HG02885 (cell line): ENCODE data around the gene B3GNT9.

ENCODE experiments used
- ATAC-seq: cut with Tn5 transposase; IDR thresholded peaks from one replicate; pipeline ENCODE4 v1.9.1; 2021; ENCODE audit warnings: mild to moderate bottlenecking; ENCODE audit not compliant: unreplicated experiment, poor library complexity

B3GNT9 gene

DNA sequence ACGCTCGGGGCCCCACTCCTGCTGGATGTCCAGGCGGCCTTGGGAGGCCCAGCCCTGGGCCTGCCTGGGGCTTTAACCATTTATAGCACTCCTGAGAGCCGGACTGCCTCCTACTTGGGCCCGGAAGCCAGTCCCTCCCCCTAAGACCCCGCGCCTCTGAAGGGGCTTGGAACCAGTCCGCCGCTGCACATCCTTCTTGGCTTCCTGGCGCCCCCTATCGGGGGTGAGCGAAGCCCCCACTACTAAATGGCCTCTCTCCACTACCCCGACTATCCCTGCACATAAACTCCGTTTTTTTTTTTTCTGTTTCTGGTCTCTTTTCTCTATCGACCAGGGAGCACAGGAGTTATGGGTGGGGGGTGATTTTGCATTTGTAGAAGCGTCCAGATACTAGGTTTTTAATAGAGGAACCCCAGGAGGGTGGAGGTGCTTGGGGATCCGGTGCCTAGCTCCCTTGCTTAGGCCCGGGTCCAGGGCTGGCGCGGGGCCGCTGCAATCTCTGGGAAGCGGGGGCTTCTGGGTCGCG is 18.9 kb upstream of the B3GNT9 start:
- no peak for ATAC-seq

DNA sequence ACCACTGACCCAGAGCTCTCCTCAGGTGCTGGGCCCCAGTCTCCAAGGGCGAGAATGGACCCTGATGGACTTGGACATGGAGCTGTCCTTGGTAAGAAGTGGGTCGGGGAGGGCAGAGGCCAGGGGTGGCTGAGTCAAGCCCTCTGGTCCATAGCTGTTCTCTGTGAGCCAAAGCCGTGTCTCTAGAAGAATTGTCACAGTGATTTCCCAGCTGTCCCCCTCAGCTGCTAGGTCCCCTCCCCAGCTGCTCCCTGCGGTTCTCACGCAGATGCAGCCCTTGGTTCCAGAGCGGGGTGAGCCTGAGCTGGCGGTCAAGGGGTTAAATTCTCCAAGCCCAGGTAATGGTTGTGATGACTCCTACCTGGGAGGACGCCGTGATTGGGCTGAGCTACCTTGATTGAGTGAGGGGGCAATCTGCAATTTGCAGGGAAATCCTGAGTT is 18.2 kb upstream of the B3GNT9 start:
- no peak for ATAC-seq

DNA sequence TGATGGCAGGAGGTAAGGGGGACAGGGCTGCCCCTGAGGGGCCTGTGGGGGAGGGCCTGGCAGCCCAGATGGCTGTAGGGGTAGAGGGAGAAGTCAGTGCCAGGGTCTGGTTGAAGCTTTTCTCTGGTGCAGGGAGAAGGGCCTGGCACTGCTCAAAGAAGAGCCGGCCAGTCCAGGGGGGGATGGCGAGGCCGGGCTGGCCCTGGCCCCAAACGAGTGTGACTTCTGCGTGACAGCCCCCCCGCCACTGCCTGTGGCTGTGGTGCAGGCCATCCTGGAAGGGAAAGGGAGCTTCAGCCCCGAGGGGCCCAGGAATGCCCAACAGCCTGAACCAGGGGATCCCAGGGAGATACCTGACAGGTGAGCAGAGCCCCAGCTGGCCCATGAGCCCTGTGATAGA is 16.8 kb upstream of the B3GNT9 start:
- no peak for ATAC-seq

DNA sequence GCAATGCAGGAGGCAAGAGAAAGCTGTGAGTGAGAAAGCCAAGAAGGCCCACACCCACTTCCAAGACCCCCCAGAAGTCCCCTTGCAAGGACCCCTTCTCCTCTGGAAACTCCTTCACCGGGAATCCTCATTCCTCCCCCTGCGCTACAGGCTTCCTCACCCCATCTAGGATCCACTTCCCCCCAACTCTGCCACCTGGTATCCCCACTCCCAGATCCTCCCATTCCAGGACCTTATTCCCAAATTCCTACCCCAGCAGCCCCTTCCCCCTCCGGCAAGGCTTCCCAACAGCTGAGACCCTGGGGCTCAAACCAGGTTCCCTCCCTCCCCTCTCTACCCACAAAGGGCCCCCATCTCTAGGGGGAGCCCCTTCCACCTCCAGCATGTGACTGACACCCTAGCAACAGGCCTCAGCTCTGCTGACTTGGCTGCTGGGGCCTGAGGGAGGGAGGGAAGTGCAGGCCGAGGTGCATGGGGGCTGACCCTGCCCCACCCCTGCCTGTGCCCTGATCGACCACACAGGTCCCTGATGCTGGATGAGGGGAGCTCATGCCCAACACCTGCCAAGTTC is 15.9 kb upstream of the B3GNT9 start:
- no peak for ATAC-seq

DNA sequence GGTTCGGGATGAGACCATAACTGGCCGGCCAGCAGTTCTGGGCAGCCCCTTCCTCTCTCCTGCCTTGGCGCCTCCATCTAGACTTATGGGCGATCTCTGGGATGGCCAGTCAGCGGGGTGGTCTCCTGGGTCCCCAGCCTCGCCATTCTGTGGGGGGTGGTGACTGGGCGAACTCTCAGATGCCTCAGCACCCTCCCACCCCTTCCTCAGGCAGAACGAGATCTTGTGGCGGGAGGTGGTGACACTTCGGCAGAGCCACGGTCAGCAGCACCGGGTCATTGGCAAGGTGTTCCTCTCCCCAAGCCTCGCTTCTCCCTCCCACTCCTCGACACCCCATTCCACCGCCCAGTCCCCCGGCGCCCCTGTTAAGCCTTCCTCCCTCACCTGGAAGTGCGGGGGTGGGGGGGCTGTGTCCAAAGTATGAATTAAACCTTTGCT is 15.3 kb upstream of the B3GNT9 start:
- ATAC-seq, result no peak

DNA sequence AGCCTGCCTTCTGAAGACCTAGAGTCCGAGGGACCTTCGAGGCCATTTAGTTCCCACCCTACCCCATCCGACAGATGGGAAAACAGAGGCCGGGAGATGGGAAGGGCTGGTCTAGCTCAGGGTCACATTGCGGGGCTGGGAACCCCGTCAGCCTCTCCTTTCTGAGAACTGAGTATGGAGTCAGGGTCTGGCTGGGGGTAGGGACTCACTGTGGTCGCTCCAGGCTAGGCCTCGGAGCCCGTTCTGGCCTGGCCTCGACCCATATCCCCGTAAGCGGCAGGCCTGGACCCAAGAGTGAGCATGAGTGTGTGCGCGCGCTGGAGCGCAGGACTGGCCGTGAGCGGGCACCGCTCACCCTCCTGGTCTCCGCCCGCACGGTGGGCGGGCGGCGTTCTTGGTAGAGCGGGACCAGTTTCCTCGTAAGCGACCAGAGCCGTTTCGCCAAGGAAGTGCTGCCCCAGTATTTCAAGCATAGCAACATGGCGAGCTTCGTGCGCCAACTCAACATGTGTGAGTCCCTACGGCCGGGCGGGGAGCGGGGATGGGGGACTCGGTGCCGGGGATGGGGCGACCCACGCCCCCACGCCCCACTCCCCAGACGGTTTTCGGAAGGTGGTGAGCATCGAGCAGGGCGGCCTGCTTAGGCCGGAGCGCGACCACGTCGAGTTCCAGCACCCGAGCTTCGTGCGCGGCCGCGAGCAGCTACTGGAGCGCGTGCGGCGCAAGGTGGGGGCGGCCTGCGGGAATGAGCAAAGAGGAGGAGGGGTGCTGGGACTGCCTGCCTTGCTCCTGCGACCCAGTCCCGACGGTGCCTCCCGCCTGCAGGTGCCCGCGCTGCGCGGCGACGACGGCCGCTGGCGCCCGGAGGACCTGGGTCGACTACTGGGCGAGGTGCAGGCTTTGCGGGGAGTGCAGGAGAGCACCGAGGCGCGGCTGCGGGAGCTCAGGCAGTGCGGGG is 14.6 kb upstream of the B3GNT9 start:
- no peak for ATAC-seq

DNA sequence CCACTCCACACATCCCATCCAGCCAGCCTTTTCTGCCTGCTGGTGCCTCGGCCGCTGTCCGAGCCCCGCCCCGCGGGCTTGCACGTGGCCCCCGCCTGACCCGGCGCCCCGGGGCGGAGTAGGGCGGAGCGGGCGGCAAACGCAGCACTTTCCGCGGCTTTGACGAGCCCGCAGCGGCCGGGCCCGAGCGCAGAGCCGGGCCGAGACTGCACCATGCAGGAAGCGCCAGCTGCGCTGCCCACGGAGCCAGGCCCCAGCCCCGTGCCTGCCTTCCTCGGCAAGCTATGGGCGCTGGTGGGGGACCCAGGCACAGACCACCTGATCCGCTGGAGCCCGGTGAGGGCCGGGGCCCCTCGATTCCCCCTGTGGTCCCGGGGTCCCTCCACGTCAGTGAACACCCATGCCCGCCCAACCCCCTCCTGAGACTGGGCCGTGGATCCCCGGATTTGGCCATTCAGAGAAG is 13.8 kb upstream of the B3GNT9 start, which contains the start of gene HSF4:
Gene HSF4 (plus strand): TSS at position 147 of the 463 bp plus-strand sequence. CDS start 67 bp downstream, at position 214.
- no peak for ATAC-seq

DNA sequence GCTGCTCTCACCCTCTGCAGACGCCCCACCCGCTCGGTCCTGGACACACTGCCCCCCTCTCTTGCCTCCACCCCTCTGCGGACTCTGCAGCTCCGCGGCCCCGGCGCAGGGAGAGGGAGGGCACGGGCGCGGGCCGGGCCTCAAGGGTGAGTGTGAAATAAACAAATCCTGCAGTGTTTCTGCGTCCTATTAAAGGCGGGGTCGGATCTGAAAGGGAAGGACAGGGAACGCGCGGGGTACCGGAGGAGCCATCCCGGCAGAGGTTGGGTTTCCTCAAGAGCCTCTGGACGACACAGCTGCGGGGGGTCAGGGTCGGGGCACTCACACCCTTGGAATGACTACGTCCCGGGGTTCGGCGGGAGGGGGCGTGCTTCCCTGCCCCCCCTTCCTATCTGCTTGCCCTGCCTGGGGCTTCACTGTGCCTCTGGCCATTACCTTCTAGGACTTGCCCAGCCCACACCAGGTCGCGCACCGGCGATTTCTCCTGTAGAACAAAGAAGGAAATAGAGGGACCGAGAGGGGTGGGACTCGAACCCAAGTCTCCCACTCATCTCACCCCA is 13.3 kb upstream of the B3GNT9 start:
- ATAC-seq, result no peak

DNA sequence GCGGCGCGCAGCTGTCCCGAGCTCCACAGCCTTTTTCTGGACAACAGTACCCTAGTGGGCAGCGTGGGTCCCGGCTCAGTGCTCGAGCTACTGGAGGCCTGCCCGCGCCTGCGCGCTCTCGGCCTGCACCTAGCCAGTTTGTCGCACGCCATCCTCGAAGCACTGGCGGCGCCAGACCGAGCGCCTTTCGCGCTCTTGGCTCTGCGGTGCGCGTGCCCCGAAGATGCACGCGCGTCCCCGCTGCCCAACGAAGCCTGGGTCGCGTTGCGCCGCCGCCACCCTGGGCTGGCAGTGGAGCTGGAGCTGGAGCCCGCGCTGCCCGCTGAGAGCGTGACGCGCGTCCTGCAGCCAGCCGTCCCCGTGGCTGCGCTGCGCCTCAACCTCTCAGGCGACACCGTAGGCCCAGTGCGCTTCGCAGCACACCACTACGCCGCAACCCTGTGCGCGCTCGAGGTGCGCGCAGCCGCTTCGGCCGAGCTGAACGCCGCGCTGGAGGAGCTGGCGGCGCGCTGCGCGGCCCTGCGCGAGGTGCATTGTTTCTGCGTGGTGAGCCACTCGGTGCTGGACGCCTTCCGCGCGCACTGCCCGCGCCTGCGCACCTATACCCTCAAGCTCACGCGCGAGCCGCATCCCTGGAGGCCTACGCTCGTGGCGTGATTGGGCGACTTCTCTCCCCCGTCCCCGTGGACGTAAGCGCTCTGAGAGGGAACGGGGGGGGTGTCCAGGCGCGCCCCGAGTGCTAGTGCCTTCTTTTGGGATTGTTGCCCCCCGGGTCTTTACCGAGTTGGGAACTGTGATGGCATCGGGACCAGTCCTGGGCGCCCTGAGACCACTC is 12.6 kb upstream of the B3GNT9 start:
- ATAC-seq, result no peak

DNA sequence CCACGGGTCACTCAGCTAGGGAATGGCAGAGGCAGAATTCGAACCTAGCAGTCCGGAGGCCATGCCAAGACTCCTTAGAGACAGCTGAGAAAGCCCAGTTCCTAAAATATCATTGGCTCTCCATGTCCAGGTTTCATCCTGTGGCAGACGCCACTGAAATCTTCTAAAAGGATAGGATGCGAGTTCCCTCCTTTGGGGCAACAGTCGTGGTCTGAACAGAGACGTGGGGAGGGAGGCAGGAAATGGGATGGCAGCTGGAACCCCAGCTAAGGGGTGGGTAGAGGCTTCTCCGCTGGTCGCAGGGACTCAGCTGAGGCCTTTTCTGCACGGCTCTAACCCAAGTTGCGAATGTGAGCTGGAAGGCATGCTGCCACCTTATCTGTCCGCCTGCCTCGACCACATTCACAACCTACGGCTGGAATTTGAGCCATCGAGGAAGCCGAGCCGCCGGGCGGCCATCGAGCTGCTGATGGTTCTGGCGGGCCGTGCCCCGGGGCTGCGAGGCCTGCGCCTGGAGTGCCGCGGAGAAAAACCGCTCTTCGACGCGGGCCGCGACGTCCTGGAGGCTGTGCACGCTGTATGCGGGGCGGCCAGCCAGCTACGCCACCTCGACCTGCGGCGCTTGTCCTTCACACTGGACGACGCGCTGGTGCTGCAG is 11.8 kb upstream of the B3GNT9 start:
- ATAC-seq, result no peak

DNA sequence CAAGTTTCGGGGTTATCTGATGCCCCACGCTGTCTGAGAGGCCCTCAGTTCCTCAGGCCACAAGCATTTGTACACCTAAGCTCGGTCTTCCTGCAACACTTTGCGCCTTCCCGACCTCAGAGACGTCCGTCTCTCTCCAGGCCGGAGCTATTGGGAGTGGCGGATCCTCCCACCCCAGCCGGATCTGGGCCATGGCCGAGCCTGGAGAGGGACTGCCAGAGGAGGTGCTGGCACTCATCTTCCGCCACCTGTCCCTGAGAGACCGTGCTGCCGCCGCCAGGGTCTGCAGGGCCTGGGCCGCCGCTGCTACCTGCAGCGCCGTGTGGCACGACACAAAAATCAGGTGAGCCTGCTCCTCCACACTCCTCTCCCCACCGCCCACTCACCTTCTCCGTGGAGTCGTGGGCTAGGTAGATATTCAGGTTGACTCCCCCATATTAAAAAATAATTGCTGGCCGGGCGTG is 10.8 kb upstream of the B3GNT9 start:
- ATAC-seq, result no peak

DNA sequence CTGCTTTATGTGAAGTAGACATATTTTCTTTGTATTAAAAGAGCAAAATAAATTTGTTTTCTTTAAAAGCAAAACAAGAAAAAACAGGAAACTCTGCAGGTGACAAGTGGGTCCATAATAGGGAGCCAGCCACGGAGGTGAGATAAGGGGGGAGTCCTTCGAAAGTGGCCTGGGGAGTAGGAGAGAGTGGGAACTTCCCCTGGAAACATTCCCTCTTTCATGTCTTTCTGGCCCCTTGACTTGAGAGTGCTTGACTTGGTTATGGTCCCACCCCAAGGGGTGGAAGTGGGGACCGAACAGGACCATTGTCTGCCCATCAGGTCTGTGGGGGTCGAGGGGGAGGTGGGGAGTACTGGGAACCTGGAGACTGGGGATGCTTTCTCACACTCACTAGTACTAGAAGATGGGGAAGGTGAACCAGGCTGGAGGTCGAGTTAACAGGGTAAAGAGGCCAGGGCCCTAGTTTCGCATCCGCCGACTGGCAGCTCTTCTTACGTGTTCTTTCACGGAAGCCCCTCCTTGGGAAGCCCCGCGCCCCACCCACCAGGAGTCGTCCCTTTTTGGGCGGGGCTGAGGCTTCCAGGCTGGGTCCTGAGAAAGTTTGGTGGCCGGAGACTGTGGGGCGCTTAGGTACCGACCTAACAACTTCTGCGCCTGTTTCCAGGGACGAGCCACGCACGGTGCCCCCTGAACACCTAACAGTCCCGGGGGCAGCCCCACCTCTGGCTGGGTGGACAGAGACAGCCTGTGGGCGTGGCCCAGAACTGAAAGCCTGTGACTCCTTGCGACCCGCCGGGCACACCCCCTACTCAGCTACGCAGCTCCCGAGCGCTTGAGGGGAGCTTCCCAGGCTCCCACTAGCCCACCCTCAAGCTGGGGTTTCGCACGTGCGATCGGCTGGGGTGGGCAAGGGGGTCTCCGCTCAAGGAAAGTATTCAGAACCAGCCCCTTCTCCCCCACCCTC is 8.1 kb upstream of the B3GNT9 start:
- ATAC-seq, result peak; percentile 35

DNA sequence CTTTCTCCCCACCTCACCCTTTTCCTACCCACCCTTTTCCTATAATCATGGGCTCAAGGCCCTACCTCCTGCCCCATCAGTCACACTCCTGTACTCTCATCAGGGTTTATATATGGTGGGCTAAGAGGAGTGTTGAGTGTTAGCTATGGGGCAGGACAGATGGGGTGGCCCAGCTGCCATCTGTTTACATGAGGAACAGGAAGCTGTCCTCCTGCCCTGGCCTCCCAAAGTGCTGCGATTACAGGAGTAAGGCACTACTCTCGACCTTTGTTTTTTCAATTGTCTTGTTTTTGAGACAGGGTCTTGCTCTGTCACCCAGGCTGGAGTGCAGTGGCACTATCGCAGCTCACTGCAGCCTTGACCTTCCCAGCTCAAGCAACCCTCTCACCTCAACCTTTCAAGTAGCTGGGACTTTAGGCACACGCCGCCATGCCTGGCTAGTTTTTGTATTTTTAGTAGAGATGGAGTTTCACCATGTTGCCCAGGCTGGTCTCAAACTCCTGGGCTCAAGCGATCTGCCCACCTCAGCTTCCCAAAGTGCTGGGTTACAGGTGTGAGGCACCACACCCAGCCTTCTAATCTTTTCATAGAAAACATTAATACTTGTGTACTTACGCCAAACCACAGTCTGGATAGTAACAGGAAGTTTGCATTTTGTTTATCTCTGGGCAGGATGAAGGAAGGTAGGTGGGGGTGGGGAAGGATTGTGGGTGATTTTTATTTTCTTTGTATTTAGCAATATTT is 7.3 kb upstream of the B3GNT9 start:
- no peak for ATAC-seq

DNA sequence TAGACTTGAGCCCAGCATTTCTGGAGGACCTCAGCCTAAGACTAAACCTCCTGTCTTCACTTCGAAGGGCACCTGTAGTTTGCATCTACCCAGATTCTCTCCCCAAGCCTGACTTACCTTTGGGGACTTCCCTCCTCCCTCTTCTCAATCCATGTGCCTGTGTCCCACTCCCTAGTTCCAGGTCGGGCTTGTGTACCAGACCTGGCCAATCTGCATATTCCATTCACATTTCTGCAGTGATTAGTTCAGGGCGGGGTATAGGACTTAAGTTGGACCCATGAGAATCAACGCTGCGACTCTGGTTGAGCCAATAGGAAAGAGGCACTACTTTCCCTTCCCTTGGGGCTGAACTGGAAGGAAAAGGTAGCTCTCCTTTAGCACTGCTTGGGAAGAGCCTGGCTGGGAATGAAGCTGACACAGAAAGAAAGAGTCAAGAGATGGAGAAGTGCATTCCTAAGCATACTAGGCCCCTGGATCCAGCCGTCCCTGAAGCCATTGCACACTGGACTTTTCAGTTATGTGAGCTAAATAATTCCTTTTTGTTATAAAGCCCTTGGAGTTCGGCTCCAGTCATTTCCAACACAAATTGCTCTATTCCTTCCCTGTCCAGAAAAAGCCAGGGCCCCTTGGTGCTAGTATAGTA is 6.4 kb upstream of the B3GNT9 start:
- no peak for ATAC-seq

DNA sequence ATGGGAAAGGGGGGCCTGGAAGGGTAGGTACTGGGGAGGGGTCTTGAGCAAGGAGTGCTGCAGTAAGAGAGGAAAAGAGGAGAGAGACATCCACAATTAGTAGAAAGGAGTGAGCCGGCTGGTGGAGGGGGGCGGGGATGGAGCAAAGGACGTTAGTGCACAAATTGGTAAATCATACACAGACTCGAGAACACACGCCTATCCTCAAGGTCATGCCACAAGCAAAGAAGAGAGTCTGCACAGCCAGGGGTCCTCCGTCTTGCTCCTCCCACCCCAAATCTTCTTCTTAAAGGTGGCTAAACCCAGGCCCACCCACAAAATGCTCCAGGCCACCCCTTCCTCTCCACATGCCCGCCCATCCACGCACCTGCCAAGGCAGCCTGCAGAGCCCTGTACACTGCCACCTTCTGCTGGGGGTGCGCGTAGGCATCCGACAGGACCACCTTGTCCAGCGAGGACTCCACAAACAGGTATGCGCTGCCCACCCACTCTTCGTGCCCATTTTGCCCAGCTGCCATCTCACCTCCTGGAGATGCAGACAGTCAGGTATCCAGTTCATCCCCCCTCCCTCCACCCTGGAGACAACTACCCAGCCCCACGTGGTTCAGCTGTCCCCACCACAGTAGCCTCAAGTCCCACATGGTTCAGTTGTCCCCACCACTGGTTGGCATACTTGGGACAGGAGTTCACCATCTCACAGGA is 5.5 kb upstream of the B3GNT9 start:
- ATAC-seq, result no peak

DNA sequence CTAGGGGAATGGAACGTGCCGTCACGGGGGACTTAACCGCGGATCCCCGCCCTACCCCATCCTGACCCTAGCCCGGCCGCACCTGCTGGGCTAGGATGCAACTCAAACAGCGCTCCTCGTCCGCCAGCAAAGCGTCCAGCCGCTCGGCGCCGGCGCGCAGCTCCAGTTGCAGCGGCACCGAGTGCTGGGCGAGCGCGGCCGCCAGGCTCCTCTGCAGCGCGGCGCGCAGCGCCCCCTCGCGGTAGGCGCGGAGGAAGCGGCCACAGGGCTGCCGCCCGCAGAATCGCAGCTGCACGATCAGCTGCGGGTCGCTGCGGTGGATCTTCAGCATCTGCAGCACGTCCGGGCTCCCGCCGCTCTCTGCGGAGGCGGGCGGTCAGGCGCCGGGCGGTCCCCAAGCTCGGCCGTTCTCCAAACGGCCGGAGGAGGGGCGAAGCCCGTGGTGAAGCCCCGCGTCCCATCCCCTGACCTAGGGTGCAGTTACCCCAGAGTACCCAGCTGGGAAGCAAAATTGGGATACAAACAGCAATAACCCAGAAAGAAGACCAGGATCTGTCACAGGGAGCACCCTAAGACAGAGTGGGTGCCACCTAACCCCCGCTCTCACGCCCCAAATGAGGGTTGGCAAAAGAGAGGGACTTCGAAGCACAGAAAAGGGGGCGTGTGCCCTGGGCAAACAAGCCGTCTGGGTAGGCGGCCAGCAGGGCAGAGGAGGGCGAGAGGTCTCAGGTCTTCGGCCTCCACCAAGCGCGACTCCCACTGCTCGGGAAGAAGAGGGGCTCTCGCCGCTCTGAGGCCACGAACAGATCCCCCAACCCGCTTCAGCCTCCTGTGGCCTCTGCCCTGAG is 4.7 kb upstream of the B3GNT9 start:
- ATAC-seq, result peak; percentile 30
